Naive B cell (primary cell): ENCODE data around the gene HMX3. TPM values are rescaled to one million over a fixed set of nuclear protein-coding genes. Genes with fewer than 3 reads are reported as not detected.
A peak's percentile ranks its signal among the peaks of the same experiment; 100 is the strongest.
"Not testable (repeated sequence)": the region's sequence is repeated elsewhere in the genome, so short reads cannot be mapped to it uniquely, and the experiment has no call there.

Experiments
- ATAC-seq, 2 donors: fragments of 150-1000 bp; cut with Tn5 transposase; 2 replicates each; pipeline ENCODE4 v1.10.0; 2021; ENCODE audit warnings: low read depth in 2 of 2, mild to moderate bottlenecking in 2 of 2, moderate library complexity in 2 of 2
- DNase-seq: peaks from one replicate; pipeline ENCODE4 v3.0.0; 2022
- H3K27ac Mint-ChIP-seq, 6 donors: one replicate each; pipeline ENCODE4 v1.8.0; 2020 to 2022; ENCODE audit warnings: mild to moderate bottlenecking in 6 of 6, mixed read lengths in 6 of 6, moderate library complexity in 5 of 6, inconsistent platforms in 2 of 6
- H3K27me3 Mint-ChIP-seq, 3 donors: one replicate each; pipeline ENCODE4 v1.8.0; 2021 to 2022; ENCODE audit warnings: mixed read lengths in 3 of 3, mild to moderate bottlenecking in 1 of 3
- H3K36me3 Mint-ChIP-seq, 2 donors: one replicate each; pipeline ENCODE4 v1.8.0; 2020 to 2022; ENCODE audit warnings: mixed read lengths in 2 of 2, inconsistent platforms in 1 of 2, mild to moderate bottlenecking in 1 of 2
- H3K4me1 Mint-ChIP-seq, 3 donors: one replicate each; pipeline ENCODE4 v1.8.0; 2020 to 2022; ENCODE audit warnings: mixed read lengths in 3 of 3, inconsistent platforms in 1 of 3, mild to moderate bottlenecking in 1 of 3, moderate library complexity in 1 of 3
- H3K4me3 Mint-ChIP-seq, 8 donors: one replicate each; pipeline ENCODE4 v1.8.0; 2020 to 2022; ENCODE audit warnings: mild to moderate bottlenecking in 8 of 8, mixed read lengths in 8 of 8, moderate library complexity in 8 of 8, inconsistent platforms in 2 of 8
- H3K9me3 Mint-ChIP-seq, 7 donors: one replicate each; pipeline ENCODE4 v1.8.0; 2020 to 2022; ENCODE audit warnings: mixed read lengths in 7 of 7, mild to moderate bottlenecking in 5 of 7, inconsistent platforms in 2 of 7, moderate library complexity in 1 of 7
- polyA plus RNA-seq, 6 donors: library from polyadenylated mRNA; unstranded; fragments of 300-500 nt; fragmentation: Illumina TruSeq; gene quantifications; one replicate each; pipeline ENCODE4 v1.2.3, GENCODE V29; 2021; ENCODE audit warnings: low read depth in 6 of 6

HMX3 gene
- polyA plus RNA-seq, 6 donors from 2014 or later, result not detected

GRCh38 chr10:123154092-123154710 lies 18.4 kb downstream of the HMX3 start, which contains the start of gene BUB3:
Gene BUB3 (plus strand): TSS chr10:123154402. CDS start chr10:123154918, 516 bp downstream.
- H3K9me3 Mint-ChIP-seq, result peaks cover 0 to 3% (median 0%) of the 10 kb centered on the region in 7 donors
- H3K4me1 Mint-ChIP-seq, result peaks cover 40 to 64% (median 57%) of the 10 kb centered on the region in 3 donors
- DNase-seq (peak; percentile 95), ATAC-seq (peak; percentile 90 to 92)
- peak within 1 kb of the TSS; percentile 91 to 100 (median 100) for H3K4me3 Mint-ChIP-seq
- H3K27ac Mint-ChIP-seq, result peak within 1 kb of the TSS; percentile 96 to 99 (median 98)
- H3K27me3 Mint-ChIP-seq, result peaks cover 9 to 31% (median 28%) of the 10 kb centered on the region in 3 donors
- peaks cover 24 to 27% of the 10 kb centered on the region in 2 donors for H3K36me3 Mint-ChIP-seq

GRCh38 chr10:123154711-123155505 lies 19.1 kb downstream of the HMX3 start:
- Mint-ChIP-seq H3K36me3 (peaks cover 24 to 27% of the 10 kb centered on the region in 2 donors), H3K27ac (peak overlapping the region; percentile 67 to 99 (median 92)), H3K27me3 (peaks cover 5 to 27% (median 24%) of the 10 kb centered on the region in 3 donors), H3K4me3 (peak overlapping the region; percentile 91 to 100 (median 100)), H3K9me3 (peaks cover 0 to 3% (median 0%) of the 10 kb centered on the region in 7 donors), H3K4me1 (peaks cover 38 to 61% (median 53%) of the 10 kb centered on the region in 3 donors)
- no peak for DNase-seq
- peak; percentile 25 to 29 for ATAC-seq

- peaks cover 5 to 19% (median 17%) of the 10 kb centered on the region in 3 donors for H3K27me3 Mint-ChIP-seq
- DNase-seq (no peak), ATAC-seq (no peak)
- H3K27ac Mint-ChIP-seq, result no peak overlapping the region
- H3K4me3 Mint-ChIP-seq, result peak overlapping the region in 4 of 8 donors; percentile 17 to 100 (median 70)
- peaks cover 24 to 27% of the 10 kb centered on the region in 2 donors for H3K36me3 Mint-ChIP-seq
- no peaks in the 10 kb centered on the region for H3K9me3 Mint-ChIP-seq
- peaks cover 38 to 58% (median 56%) of the 10 kb centered on the region in 3 donors for H3K4me1 Mint-ChIP-seq
Observed at GRCh38 chr10:123156078-123156477, 20.3 kb downstream of the HMX3 start.

- Mint-ChIP-seq H3K9me3 (no peaks in the 10 kb centered on the region), H3K4me3 (peak overlapping the region in 1 of 8 donors; percentile 91), H3K4me1 (peaks cover 38 to 51% (median 51%) of the 10 kb centered on the region in 3 donors), H3K36me3 (peaks cover 27 to 32% of the 10 kb centered on the region in 2 donors), H3K27ac (peak overlapping the region in 2 of 6 donors; percentile 17 to 70), H3K27me3 (peaks cover 5 to 9% (median 7%) of the 10 kb centered on the region in 3 donors)
- ATAC-seq (no peak), DNase-seq (no peak)
Observed at GRCh38 chr10:123157210-123157609, 21.4 kb downstream of the HMX3 start.

GRCh38 chr10:123158682-123159081 lies 22.9 kb downstream of the HMX3 start:
- DNase-seq, result no peak
- no peak overlapping the region for H3K27ac Mint-ChIP-seq
- peak overlapping the region in 1 of 8 donors; percentile 43 for H3K4me3 Mint-ChIP-seq
- no peak for ATAC-seq
- H3K9me3 Mint-ChIP-seq, result no peaks in the 10 kb centered on the region
- H3K4me1 Mint-ChIP-seq, result peaks cover 34 to 46% (median 46%) of the 10 kb centered on the region in 3 donors
- H3K27me3 Mint-ChIP-seq, result no peaks in the 10 kb centered on the region
- peaks cover 27 to 32% of the 10 kb centered on the region in 2 donors for H3K36me3 Mint-ChIP-seq

GRCh38 chr10:123160311-123160980 lies 24.7 kb downstream of the HMX3 start:
- no peak for DNase-seq
- Mint-ChIP-seq H3K4me1 (peaks cover 20 to 38% (median 35%) of the 10 kb centered on the region in 3 donors), H3K27ac (no peak overlapping the region), H3K27me3 (no peaks in the 10 kb centered on the region), H3K4me3 (peak overlapping the region in 1 of 8 donors; percentile 5), H3K36me3 (peaks cover 20 to 36% of the 10 kb centered on the region in 2 donors), H3K9me3 (no peaks in the 10 kb centered on the region)
- ATAC-seq, result no peak

GRCh38 chr10:123164319-123164718 lies 28.5 kb downstream of the HMX3 start:
- no peak for DNase-seq
- Mint-ChIP-seq H3K9me3 (no peaks in the 10 kb centered on the region), H3K27ac (no peak overlapping the region), H3K36me3 (peaks cover 8 to 21% of the 10 kb centered on the region in 2 donors), H3K4me3 (no peak overlapping the region), H3K27me3 (no peaks in the 10 kb centered on the region), H3K4me1 (peaks cover 0 to 11% (median 7%) of the 10 kb centered on the region in 3 donors)
- no peak for ATAC-seq

GRCh38 chr10:123165445-123166072 lies 29.8 kb downstream of the HMX3 start:
- no peak for ATAC-seq
- Mint-ChIP-seq H3K4me3 (no peak overlapping the region), H3K36me3 (peaks cover 8 to 21% of the 10 kb centered on the region in 2 donors), H3K4me1 (peaks cover 0 to 3% (median 3%) of the 10 kb centered on the region in 3 donors), H3K27me3 (no peaks in the 10 kb centered on the region), H3K9me3 (no peaks in the 10 kb centered on the region), H3K27ac (no peak overlapping the region)
- no peak for DNase-seq

GRCh38 chr10:123166618-123167017 lies 30.8 kb downstream of the HMX3 start:
- peaks cover 8 to 18% of the 10 kb centered on the region in 2 donors for H3K36me3 Mint-ChIP-seq
- peaks cover 0 to 2% (median 0%) of the 10 kb centered on the region in 3 donors for H3K4me1 Mint-ChIP-seq
- H3K27me3 Mint-ChIP-seq, result no peaks in the 10 kb centered on the region
- ATAC-seq, result no peak
- DNase-seq, result no peak
- H3K27ac Mint-ChIP-seq, result peak overlapping the region in 2 of 6 donors; percentile 43 to 65
- H3K4me3 Mint-ChIP-seq, result no peak overlapping the region
- no peaks in the 10 kb centered on the region for H3K9me3 Mint-ChIP-seq

- Mint-ChIP-seq H3K4me1 (peaks cover 2 to 5% (median 4%) of the 10 kb centered on the region in 3 donors), H3K9me3 (peaks cover 0 to 1% (median 0%) of the 10 kb centered on the region in 7 donors), H3K4me3 (no peak overlapping the region), H3K36me3 (peaks cover 8 to 28% of the 10 kb centered on the region in 2 donors), H3K27me3 (no peaks in the 10 kb centered on the region), H3K27ac (no peak overlapping the region)
- no peak for DNase-seq
- ATAC-seq, result no peak
Observed at GRCh38 chr10:123170961-123171360, 35.2 kb downstream of the HMX3 start.

- peaks cover 8 to 34% of the 10 kb centered on the region in 2 donors for H3K36me3 Mint-ChIP-seq
Observed at GRCh38 chr10:123171616-123172015, 35.8 kb downstream of the HMX3 start.

GRCh38 chr10:123175389-123176387 lies 39.9 kb downstream of the HMX3 start:
- Mint-ChIP-seq H3K36me3 (peaks cover 0 to 34% of the 10 kb centered on the region in 2 donors), H3K4me1 (peaks cover 0 to 5% (median 4%) of the 10 kb centered on the region in 3 donors), H3K4me3 (no peak overlapping the region), H3K9me3 (peaks cover 0 to 10% (median 5%) of the 10 kb centered on the region in 7 donors), H3K27me3 (no peaks in the 10 kb centered on the region), H3K27ac (peak overlapping the region in 1 of 6 donors; percentile 42)
- ATAC-seq, result no peak
- DNase-seq, result no peak

More at GRCh38 chr10:123171616-123172015, 35.8 kb downstream of the HMX3 start:
- ATAC-seq, H3K27me3 Mint-ChIP-seq, H3K9me3 Mint-ChIP-seq, H3K4me3 Mint-ChIP-seq, H3K4me1 Mint-ChIP-seq, DNase-seq: not testable (repeated sequence)
- H3K27ac Mint-ChIP-seq, result peak overlapping the region in 1 of 6 donors; percentile 63
